K562 (cell line): ENCODE results near the gene OSBPL3. TPM values are rescaled to one million over a fixed set of nuclear protein-coding genes. Genes with fewer than 3 reads are reported as not detected.
A peak's percentile ranks its signal among the peaks of the same experiment; 100 is the strongest.

Experiments used
- CBX3 ChIP-seq, 2 experiments: IDR thresholded peaks; 1 replicate in 1 of 2; 2 replicates in 1 of 2; pipeline ENCODE4 v1.6.1; 2012; ENCODE audit warnings: inconsistent platforms in 2 of 2, low read length in 2 of 2, borderline replicate concordance in 1 of 2, control low read depth in 1 of 2
- CXXC5 ChIP-seq: fragments of 250-450 bp; sonication (Bioruptor Pico); IDR thresholded peaks from 2 replicates; pipeline ENCODE4 v1.8.0; 2022; ENCODE audit warnings: inconsistent platforms, mild to moderate bottlenecking, moderate library complexity
- ETV5 ChIP-seq: sonication (generic); formaldehyde crosslinking; IDR thresholded peaks from 2 replicates; pipeline ENCODE4 v1.4.0; 2020; ENCODE audit warnings: low read depth, mild to moderate bottlenecking, missing genetic modification reagents
- FOXJ3 ChIP-seq: sonication (generic); formaldehyde crosslinking; IDR thresholded peaks from 2 replicates; pipeline ENCODE4 v1.4.0; 2020; ENCODE audit warnings: mild to moderate bottlenecking, missing genetic modification reagents
- GTF2A2 ChIP-seq: IDR thresholded peaks from 2 replicates; pipeline ENCODE4 v1.6.1; 2016; ENCODE audit warnings: mild to moderate bottlenecking, missing genetic modification characterization, missing compliant biosample characterization
- HDAC1 ChIP-seq, 2 experiments: fragments of 450-650 bp; IDR thresholded peaks; 2 replicates each; pipeline ENCODE4 v1.6.1; 2016 to 2017; ENCODE audit warnings: inconsistent platforms in 1 of 2, mild to moderate bottlenecking in 1 of 2, moderate library complexity in 1 of 2
- ZFP36 ChIP-seq: fragments of 150-350 bp; IDR thresholded peaks from 2 replicates; pipeline ENCODE4 v1.6.1; 2018; ENCODE audit warnings: low read length, low read depth; ENCODE audit not compliant: partially characterized antibody
- ZNF695 ChIP-seq: fragments of 450-650 bp; formaldehyde crosslinking; IDR thresholded peaks from 2 replicates; pipeline ENCODE4 v1.4.0; 2020; ENCODE audit warnings: mild to moderate bottlenecking, moderate library complexity
- polyA plus RNA-seq, 8 experiments: library from polyadenylated mRNA; depleted of rRNA in 4 of 8; stranded (reverse) in 5 of 8; unstranded in 3 of 8; fragments of >200 nt; fragmentation: Nextera tagmentation in 2 of 8; fragmentation: Illumina TruSeq in 1 of 8; extraction: Ambion mirVana in 2 of 8; extraction: Trizol in 1 of 8; gene quantifications; 2 replicates each; pipeline versions ENCODE4 v1.2.1 to v1.2.3, GENCODE V29; 2011 to 2014; ENCODE audit warnings: inconsistent platforms in 1 of 8, missing spikeins in 1 of 8
- total RNA-seq, 7 experiments: library from RNA; depleted of rRNA in 6 of 7; stranded (reverse); fragments of >200 nt in 6 of 7; fragmentation: Illumina TruSeq in 2 of 7; extraction: Trizol in 2 of 7; gene quantifications; 2 replicates each; pipeline versions ENCODE4 v1.2.1 to v1.2.3, GENCODE V29; 2011 to 2021; ENCODE audit warnings: low replicate concordance in 1 of 7
- TF ChIP-seq, protein P1 (sequence below): sonication (generic); formaldehyde crosslinking; IDR thresholded peaks from 2 replicates; pipeline ENCODE4 v1.8.0; 2023; ENCODE audit warnings: missing genetic modification reagents, mild to moderate bottlenecking, borderline replicate concordance
- TF ChIP-seq, protein P2 (sequence below): fragments of 250-450 bp; sonication (Bioruptor Pico); IDR thresholded peaks from 2 replicates; pipeline ENCODE4 v1.4.0; 2020; ENCODE audit warnings: mild to moderate bottlenecking, moderate library complexity
- TF ChIP-seq, protein P3 (sequence below): sonication (generic); formaldehyde crosslinking; IDR thresholded peaks from 2 replicates; pipeline ENCODE4 v1.9.0; 2022; ENCODE audit warnings: mild to moderate bottlenecking, missing genetic modification reagents

The OSBPL3 gene
- total and polyA plus RNA-seq, 9 of the 15 experiments (the other 6 are each of a cell fraction or from before 2014, with no cell fraction given), result 4.8 to 37.2 (median 26.5) TPM

DNA sequence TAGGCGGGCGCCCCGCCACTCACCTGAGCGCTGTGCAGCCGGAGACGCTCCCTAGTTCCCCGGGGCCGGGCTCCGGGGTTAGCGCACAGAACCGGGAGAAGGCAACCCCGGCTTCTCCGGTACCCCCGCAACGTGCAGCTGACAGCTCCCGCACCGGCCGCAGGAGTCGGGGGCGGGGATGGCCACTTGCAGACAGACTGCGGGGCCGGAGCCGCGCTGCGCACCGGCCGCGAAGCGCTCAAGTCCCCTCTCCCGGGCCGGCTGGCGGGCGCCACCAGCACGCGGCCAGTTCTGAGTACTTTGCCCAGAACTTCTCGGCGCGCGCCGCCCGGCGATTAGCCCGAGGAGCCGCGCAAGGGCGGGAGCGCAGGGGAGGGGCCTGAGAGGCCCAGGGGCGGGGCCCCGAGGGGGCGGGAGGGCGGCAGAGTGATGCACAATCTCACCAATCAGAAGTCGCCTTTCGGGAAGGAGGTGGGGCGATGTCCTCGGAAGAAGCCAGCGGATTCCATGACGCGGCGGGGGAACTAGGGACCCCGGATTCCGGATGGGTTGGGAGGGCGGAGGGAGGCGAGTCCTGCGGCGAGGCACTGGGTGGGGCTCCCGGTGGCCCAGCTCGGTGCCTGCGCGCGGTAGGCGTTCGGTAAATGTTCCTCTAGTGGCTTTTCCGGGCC lies at the start of gene OSBPL3 (continued):
- TF ChIP-seq, protein P1, sequence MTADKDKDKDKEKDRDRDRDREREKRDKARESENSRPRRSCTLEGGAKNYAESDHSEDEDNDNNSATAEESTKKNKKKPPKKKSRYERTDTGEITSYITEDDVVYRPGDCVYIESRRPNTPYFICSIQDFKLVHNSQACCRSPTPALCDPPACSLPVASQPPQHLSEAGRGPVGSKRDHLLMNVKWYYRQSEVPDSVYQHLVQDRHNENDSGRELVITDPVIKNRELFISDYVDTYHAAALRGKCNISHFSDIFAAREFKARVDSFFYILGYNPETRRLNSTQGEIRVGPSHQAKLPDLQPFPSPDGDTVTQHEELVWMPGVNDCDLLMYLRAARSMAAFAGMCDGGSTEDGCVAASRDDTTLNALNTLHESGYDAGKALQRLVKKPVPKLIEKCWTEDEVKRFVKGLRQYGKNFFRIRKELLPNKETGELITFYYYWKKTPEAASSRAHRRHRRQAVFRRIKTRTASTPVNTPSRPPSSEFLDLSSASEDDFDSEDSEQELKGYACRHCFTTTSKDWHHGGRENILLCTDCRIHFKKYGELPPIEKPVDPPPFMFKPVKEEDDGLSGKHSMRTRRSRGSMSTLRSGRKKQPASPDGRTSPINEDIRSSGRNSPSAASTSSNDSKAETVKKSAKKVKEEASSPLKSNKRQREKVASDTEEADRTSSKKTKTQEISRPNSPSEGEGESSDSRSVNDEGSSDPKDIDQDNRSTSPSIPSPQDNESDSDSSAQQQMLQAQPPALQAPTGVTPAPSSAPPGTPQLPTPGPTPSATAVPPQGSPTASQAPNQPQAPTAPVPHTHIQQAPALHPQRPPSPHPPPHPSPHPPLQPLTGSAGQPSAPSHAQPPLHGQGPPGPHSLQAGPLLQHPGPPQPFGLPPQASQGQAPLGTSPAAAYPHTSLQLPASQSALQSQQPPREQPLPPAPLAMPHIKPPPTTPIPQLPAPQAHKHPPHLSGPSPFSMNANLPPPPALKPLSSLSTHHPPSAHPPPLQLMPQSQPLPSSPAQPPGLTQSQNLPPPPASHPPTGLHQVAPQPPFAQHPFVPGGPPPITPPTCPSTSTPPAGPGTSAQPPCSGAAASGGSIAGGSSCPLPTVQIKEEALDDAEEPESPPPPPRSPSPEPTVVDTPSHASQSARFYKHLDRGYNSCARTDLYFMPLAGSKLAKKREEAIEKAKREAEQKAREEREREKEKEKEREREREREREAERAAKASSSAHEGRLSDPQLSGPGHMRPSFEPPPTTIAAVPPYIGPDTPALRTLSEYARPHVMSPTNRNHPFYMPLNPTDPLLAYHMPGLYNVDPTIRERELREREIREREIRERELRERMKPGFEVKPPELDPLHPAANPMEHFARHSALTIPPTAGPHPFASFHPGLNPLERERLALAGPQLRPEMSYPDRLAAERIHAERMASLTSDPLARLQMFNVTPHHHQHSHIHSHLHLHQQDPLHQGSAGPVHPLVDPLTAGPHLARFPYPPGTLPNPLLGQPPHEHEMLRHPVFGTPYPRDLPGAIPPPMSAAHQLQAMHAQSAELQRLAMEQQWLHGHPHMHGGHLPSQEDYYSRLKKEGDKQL (CRISPR knock-in tag), result 0 out of 2 replicates have a peak, but pooled peaks have one; percentile 65
- TF ChIP-seq ZNF695, result no peak
- TF ChIP-seq, protein P2, sequence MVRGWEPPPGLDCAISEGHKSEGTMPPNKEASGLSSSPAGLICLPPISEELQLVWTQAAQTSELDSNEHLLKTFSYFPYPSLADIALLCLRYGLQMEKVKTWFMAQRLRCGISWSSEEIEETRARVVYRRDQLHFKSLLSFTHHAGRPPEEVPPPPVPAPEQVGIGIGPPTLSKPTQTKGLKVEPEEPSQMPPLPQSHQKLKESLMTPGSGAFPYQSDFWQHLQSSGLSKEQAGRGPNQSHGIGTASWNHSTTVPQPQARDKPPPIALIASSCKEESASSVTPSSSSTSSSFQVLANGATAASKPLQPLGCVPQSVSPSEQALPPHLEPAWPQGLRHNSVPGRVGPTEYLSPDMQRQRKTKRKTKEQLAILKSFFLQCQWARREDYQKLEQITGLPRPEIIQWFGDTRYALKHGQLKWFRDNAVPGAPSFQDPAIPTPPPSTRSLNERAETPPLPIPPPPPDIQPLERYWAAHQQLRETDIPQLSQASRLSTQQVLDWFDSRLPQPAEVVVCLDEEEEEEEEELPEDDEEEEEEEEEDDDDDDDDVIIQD (CRISPR knock-in tag), result 0 out of 2 replicates have a peak, but pooled peaks have one; percentile 52
- TF ChIP-seq FOXJ3 (CRISPR knock-in tag), result no peak
- peak in 1 of 2 experiments; percentile 63; a peak in 1 of 4 replicates for TF ChIP-seq HDAC1 (IDR thresholded peaks at IDR 0.05)
- TF ChIP-seq GTF2A2 (tag), result no peak
- peak; percentile 69 for TF ChIP-seq ETV5
- TF ChIP-seq, protein P3, sequence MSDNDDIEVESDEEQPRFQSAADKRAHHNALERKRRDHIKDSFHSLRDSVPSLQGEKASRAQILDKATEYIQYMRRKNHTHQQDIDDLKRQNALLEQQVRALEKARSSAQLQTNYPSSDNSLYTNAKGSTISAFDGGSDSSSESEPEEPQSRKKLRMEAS, result peak; percentile 58
- no peak for TF ChIP-seq ZFP36
- TF ChIP-seq CBX3 (IDR thresholded peaks at IDR 0.05; ENCODE audit: borderline replicate concordance in 1 of 2, low read length in 2 of 2), result no peak
- peak; percentile 70 for TF ChIP-seq CXXC5 (CRISPR knock-in tag)
